CD4-positive, CD25-positive, alpha-beta regulatory T cell (primary cell): ENCODE data around the gene TMEM178B. TPM values are rescaled to one million over a fixed set of nuclear protein-coding genes. Genes with fewer than 3 reads are reported as not detected.

Source experiments
- ATAC-seq, 2 donors: fragments of 150-1000 bp; cut with Tn5 transposase; one replicate each; pipeline ENCODE4 v1.10.0; 2021; ENCODE audit warnings: low read depth in 2 of 2, moderate number of reproducible peaks in 2 of 2, moderate library complexity in 1 of 2
- DNase-seq, 3 donors: peaks; one replicate each; pipeline versions ENCODE4 v3.0.0 to v3.0.0-alpha.2; 2012 to 2022; ENCODE audit warnings: mixed read lengths in 1 of 3
- H3K27ac ChIP-seq: one replicate; pipeline ENCODE4 v1.7.0; 2013; ENCODE audit warnings: mild to moderate bottlenecking, low read length; ENCODE audit not compliant: insufficient read depth, poor library complexity, severe bottlenecking
- H3K27me3 ChIP-seq: one replicate; pipeline ENCODE4 v1.7.0; 2013; ENCODE audit warnings: low read length; ENCODE audit not compliant: control insufficient read depth, insufficient read depth
- H3K36me3 ChIP-seq: one replicate; pipeline ENCODE4 v1.7.0; 2013; ENCODE audit warnings: mild to moderate bottlenecking, low read length, moderate library complexity; ENCODE audit not compliant: control insufficient read depth, insufficient read depth
- H3K4me1 ChIP-seq: 2 replicates; pipeline ENCODE4 v1.7.0; 2013; ENCODE audit warnings: mild to moderate bottlenecking, low read length; ENCODE audit not compliant: insufficient read depth, control insufficient read depth, poor library complexity, severe bottlenecking
- H3K4me3 ChIP-seq: one replicate; pipeline ENCODE4 v1.7.0; 2013; ENCODE audit warnings: low read depth, mild to moderate bottlenecking, low read length, moderate library complexity
- H3K9me3 ChIP-seq, 2 experiments: 1 replicate in 1 of 2; 2 replicates in 1 of 2; pipeline ENCODE4 v1.7.0; 2013; ENCODE audit warnings: low read length in 2 of 2, mild to moderate bottlenecking in 1 of 2, moderate library complexity in 1 of 2; ENCODE audit not compliant: control insufficient read depth in 2 of 2
- H3K27ac Mint-ChIP-seq, 3 donors: one replicate each; pipeline ENCODE4 v1.8.0; 2020 to 2022; ENCODE audit warnings: mild to moderate bottlenecking in 3 of 3, mixed read lengths in 3 of 3, moderate library complexity in 2 of 3
- H3K27me3 Mint-ChIP-seq: one replicate; pipeline ENCODE4 v1.8.0; 2022; ENCODE audit warnings: mild to moderate bottlenecking, mixed read lengths
- H3K36me3 Mint-ChIP-seq: one replicate; pipeline ENCODE4 v1.8.0; 2020; ENCODE audit warnings: mixed read lengths
- H3K4me1 Mint-ChIP-seq, 4 donors: one replicate each; pipeline ENCODE4 v1.8.0; 2020 to 2022; ENCODE audit warnings: mixed read lengths in 4 of 4, mild to moderate bottlenecking in 1 of 4
- H3K4me3 Mint-ChIP-seq, 4 donors: one replicate each; pipeline ENCODE4 v1.8.0; 2020 to 2022; ENCODE audit warnings: mild to moderate bottlenecking in 4 of 4, mixed read lengths in 4 of 4, moderate library complexity in 3 of 4
- H3K9me3 Mint-ChIP-seq, 7 donors: one replicate each; pipeline ENCODE4 v1.8.0; 2020 to 2022; ENCODE audit warnings: mixed read lengths in 7 of 7, mild to moderate bottlenecking in 3 of 7, moderate library complexity in 2 of 7
- polyA plus RNA-seq, 4 donors: library from polyadenylated mRNA; unstranded; fragments of 300-500 nt; fragmentation: Illumina TruSeq; gene quantifications; one replicate each; pipeline ENCODE4 v1.2.3, GENCODE V29; 2021
- total RNA-seq: library from RNA; stranded (reverse); gene quantifications from one replicate; pipeline ENCODE4 v1.2.3, GENCODE V29; 2022

Gene TMEM178B
- total and polyA plus RNA-seq, 5 donors from 2014 or later: 0.10 TPM; not detected in 4

DNA sequence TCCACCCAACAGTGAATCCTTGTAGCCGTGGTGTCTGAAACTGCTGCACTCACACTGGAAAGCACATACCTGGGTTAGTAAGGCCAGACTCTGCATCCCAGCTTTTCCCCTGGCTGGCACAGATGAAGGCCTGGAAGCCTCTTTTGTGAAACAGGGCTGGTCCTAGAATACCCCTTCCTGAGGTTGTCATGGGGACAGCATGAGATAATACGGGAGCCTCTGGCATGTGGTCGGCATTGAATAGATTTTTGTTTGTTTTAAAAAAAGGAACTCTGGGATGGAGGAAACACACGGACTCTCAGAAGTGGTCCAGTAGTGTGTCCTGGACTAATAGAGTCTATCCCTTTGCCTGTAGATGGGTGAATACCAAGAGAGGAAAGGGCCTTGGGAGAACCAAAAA is 129.7 kb downstream of the TMEM178B start:
- Mint-ChIP-seq H3K4me1 (no peaks in the 10 kb centered on the region), H3K27ac (no peak overlapping the region), H3K9me3 (no peaks in the 10 kb centered on the region), H3K4me3 (no peak overlapping the region), H3K27me3 (no peaks in the 10 kb centered on the region), H3K36me3 (no peaks in the 10 kb centered on the region)
- no peaks in the 10 kb centered on the region for H3K9me3 ChIP-seq
- DNase-seq (no peak), ATAC-seq (no peak)
- H3K27ac ChIP-seq: no peak overlapping the region
- H3K4me3 ChIP-seq: no peak overlapping the region
- H3K36me3 ChIP-seq: no peaks in the 10 kb centered on the region
- H3K27me3 ChIP-seq: no peaks in the 10 kb centered on the region
- no peaks in the 10 kb centered on the region for H3K4me1 ChIP-seq

DNA sequence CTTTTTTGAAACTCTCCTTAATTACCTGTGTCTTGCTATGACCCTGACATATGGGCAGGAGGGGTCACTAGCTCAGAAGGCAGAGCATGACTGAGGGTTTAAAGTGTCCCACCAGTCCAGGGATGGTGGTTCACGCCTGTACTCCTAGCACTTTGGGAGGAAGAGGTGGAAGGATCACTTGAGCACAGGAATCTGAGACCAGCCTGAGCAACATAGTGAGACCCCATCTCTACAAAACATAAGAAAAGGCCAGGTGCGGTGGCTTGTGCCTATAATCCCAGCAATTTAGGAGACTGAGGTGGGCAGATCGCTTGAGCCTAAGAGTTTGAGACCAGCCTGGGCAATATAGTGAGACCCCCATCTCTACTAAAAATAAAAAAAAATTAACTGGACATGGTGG is 133.8 kb downstream of the TMEM178B start:
- H3K27me3 ChIP-seq: no peaks in the 10 kb centered on the region
- no peak overlapping the region for H3K27ac Mint-ChIP-seq
- DNase-seq (no peak), ATAC-seq (no peak)
- no peaks in the 10 kb centered on the region for H3K36me3 Mint-ChIP-seq
- H3K9me3 Mint-ChIP-seq: no peaks in the 10 kb centered on the region
- H3K9me3 ChIP-seq: no peaks in the 10 kb centered on the region
- no peaks in the 10 kb centered on the region for H3K4me1 ChIP-seq
- H3K4me1 Mint-ChIP-seq: no peaks in the 10 kb centered on the region
- no peak overlapping the region for H3K4me3 Mint-ChIP-seq
- H3K4me3 ChIP-seq: no peak overlapping the region
- no peaks in the 10 kb centered on the region for H3K36me3 ChIP-seq
- no peaks in the 10 kb centered on the region for H3K27me3 Mint-ChIP-seq
- H3K27ac ChIP-seq: no peak overlapping the region

DNA sequence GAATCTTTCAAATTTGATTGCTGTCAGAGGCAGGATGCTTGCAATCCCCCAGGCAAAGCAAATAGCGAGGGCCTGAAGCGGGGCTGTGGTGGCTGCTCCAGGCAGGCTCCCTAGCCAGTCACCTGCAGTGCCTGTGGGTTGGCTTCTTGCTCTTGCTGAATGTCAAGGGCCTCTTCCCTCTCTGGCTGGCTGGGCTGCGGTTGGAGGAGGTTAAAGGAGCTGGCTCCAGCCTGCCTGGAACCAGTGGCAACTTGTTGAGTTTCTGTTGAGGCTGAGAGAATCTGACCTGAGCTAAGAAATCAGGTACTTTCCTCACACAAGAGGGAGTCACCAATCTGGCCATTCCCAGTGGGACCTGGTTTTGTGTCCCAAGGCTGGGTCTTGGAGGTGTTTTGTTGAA is 134.7 kb downstream of the TMEM178B start:
- no peak overlapping the region for H3K4me3 Mint-ChIP-seq
- Histone ChIP-seq H3K9me3 (no peaks in the 10 kb centered on the region), H3K4me3 (no peak overlapping the region), H3K36me3 (no peaks in the 10 kb centered on the region), H3K27me3 (no peaks in the 10 kb centered on the region), H3K4me1 (no peaks in the 10 kb centered on the region), H3K27ac (no peak overlapping the region)
- no peaks in the 10 kb centered on the region for H3K4me1 Mint-ChIP-seq
- H3K36me3 Mint-ChIP-seq: no peaks in the 10 kb centered on the region
- no peaks in the 10 kb centered on the region for H3K9me3 Mint-ChIP-seq
- DNase-seq: no peak
- no peaks in the 10 kb centered on the region for H3K27me3 Mint-ChIP-seq
- ATAC-seq: no peak
- H3K27ac Mint-ChIP-seq: no peak overlapping the region

DNA sequence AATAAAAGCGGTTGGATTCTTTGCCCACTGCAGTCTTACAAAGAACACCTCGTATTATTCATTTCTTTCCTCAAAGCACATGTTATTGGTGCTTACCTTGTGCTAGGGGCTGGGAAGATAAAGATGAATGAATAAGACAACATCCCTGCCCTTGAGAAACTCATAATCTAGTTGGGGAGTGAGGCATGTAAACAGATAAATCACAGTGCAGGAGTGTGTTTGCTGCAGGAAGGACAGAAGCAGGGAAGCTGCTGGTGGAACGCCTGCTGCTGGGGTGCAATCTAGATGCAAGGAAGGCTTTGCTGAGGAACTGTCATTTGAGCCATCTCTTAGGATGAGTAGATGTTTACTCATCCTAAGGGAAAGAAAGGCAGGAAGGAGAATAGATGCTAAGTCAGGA is 135.6 kb downstream of the TMEM178B start:
- no peaks in the 10 kb centered on the region for H3K9me3 Mint-ChIP-seq
- no peaks in the 10 kb centered on the region for H3K9me3 ChIP-seq
- no peak overlapping the region for H3K27ac ChIP-seq
- no peaks in the 10 kb centered on the region for H3K4me1 Mint-ChIP-seq
- DNase-seq (no peak), ATAC-seq (no peak)
- H3K27me3 Mint-ChIP-seq: no peaks in the 10 kb centered on the region
- H3K27me3 ChIP-seq: no peaks in the 10 kb centered on the region
- H3K4me3 ChIP-seq: no peak overlapping the region
- no peak overlapping the region for H3K4me3 Mint-ChIP-seq
- H3K36me3 ChIP-seq: no peaks in the 10 kb centered on the region
- no peaks in the 10 kb centered on the region for H3K4me1 ChIP-seq
- H3K36me3 Mint-ChIP-seq: no peaks in the 10 kb centered on the region
- no peak overlapping the region for H3K27ac Mint-ChIP-seq

DNA sequence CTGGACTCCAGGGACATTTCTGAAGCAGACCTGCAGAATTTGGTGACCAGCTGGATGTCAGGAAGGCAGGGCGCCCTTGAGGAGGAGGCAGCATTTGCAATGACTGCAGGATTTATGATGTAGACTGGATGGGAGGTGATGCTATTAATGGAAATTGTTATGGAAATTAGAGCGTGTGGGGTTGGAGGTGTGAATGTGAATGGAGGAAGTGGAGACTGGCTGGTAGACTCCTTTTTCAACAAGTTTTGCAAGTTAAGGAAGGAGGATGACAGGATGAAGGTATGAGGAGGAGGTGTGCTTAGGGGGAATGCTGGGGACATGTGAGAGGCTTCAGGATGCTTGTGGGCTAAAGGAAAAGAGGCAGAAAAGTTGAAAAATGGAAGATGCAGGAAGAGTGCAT is 137.0 kb downstream of the TMEM178B start:
- H3K27ac ChIP-seq: no peak overlapping the region
- no peaks in the 10 kb centered on the region for H3K27me3 ChIP-seq
- Mint-ChIP-seq H3K27ac (no peak overlapping the region), H3K27me3 (no peaks in the 10 kb centered on the region), H3K4me1 (no peaks in the 10 kb centered on the region), H3K4me3 (no peak overlapping the region), H3K9me3 (no peaks in the 10 kb centered on the region), H3K36me3 (no peaks in the 10 kb centered on the region)
- no peak for DNase-seq
- ATAC-seq: no peak
- H3K4me1 ChIP-seq: no peaks in the 10 kb centered on the region
- H3K9me3 ChIP-seq: no peaks in the 10 kb centered on the region
- H3K4me3 ChIP-seq: no peak overlapping the region
- no peaks in the 10 kb centered on the region for H3K36me3 ChIP-seq

DNA sequence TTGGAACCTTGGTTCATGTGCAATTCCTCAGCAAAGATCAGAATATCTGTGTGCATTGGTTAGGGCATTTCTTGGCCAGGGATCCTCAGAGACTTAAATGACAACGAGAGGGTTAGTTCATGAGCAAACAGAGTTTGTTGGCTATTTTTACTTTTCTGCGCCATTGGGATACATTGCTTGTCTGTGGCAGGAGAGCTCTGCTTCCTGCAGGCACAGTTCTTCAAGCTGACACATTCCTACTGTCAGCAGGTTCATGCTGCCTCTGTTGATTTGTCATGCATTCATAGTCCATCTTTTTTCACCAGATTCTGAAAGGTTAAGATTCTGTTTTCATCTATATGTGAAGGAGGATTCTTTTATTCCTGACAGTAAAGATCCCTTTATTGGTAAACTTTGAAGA is 139.4 kb downstream of the TMEM178B start:
- Mint-ChIP-seq H3K27ac (no peak overlapping the region), H3K4me3 (no peak overlapping the region), H3K4me1 (no peaks in the 10 kb centered on the region), H3K27me3 (peaks cover 4% of the 10 kb centered on the region), H3K9me3 (peaks cover 0 to 2% (median 0%) of the 10 kb centered on the region in 7 donors), H3K36me3 (no peaks in the 10 kb centered on the region)
- Histone ChIP-seq H3K36me3 (no peaks in the 10 kb centered on the region), H3K4me1 (no peaks in the 10 kb centered on the region), H3K27me3 (no peaks in the 10 kb centered on the region), H3K27ac (no peak overlapping the region), H3K9me3 (no peaks in the 10 kb centered on the region), H3K4me3 (no peak overlapping the region)
- no peak for ATAC-seq
- DNase-seq: no peak

DNA sequence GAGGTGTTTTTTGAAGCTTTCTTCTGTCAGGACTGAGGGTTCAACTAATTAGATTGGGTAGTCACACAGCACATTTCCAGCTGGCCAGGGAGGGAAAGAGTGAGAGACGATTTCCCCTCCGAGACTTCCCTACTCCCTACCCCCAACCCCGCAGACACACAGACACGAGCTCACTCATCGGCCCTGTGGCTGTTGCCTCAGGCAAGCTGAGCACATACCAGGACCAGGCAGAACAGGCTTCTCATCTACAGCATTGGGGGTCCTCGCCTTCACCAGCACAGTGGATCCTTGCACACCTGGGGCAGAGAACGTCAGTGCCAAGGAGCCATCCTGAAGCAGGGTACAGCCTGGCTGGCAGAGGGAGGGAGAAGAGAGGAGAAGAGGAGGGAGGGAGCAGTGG is 144.1 kb downstream of the TMEM178B start:
- no peaks in the 10 kb centered on the region for H3K4me1 ChIP-seq
- ATAC-seq (no peak), DNase-seq (no peak)
- H3K4me3 ChIP-seq: no peak overlapping the region
- H3K4me3 Mint-ChIP-seq: no peak overlapping the region
- H3K9me3 ChIP-seq: no peaks in the 10 kb centered on the region
- H3K9me3 Mint-ChIP-seq: peaks cover 0 to 6% (median 0%) of the 10 kb centered on the region in 7 donors
- no peak overlapping the region for H3K27ac ChIP-seq
- H3K36me3 ChIP-seq: no peaks in the 10 kb centered on the region
- no peaks in the 10 kb centered on the region for H3K36me3 Mint-ChIP-seq
- H3K27me3 ChIP-seq: no peaks in the 10 kb centered on the region
- H3K4me1 Mint-ChIP-seq: no peaks in the 10 kb centered on the region
- H3K27ac Mint-ChIP-seq: no peak overlapping the region
- peaks cover 4% of the 10 kb centered on the region for H3K27me3 Mint-ChIP-seq

DNA sequence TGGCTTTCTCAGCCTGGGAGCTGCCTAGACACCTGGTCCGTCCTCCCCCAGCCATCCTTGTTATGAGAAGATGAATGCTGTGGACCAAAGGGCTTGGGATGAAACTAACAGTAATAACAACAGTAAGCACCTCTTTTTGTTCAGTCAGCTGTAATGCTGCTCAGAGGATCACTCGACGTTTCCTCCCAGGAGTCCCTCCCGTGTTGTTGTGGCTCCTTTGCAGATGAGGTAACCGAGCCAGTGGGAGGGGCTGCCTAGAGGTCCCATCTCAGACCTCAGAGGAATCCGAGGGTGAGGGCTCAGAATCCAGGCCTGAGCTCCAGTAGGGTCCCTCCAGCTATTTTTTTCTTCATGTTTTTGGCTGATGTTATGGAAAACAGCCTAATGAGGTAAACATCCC is 145.1 kb downstream of the TMEM178B start:
- H3K36me3 Mint-ChIP-seq: no peaks in the 10 kb centered on the region
- H3K27me3 Mint-ChIP-seq: peaks cover 4% of the 10 kb centered on the region
- no peak for ATAC-seq
- DNase-seq: no peak
- H3K36me3 ChIP-seq: no peaks in the 10 kb centered on the region
- H3K27ac ChIP-seq: no peak overlapping the region
- no peaks in the 10 kb centered on the region for H3K9me3 ChIP-seq
- no peak overlapping the region for H3K4me3 Mint-ChIP-seq
- H3K4me1 Mint-ChIP-seq: no peaks in the 10 kb centered on the region
- no peaks in the 10 kb centered on the region for H3K27me3 ChIP-seq
- H3K9me3 Mint-ChIP-seq: peaks cover 0 to 6% (median 0%) of the 10 kb centered on the region in 7 donors
- no peak overlapping the region for H3K4me3 ChIP-seq
- H3K4me1 ChIP-seq: no peaks in the 10 kb centered on the region
- H3K27ac Mint-ChIP-seq: no peak overlapping the region
